ENCODE data around the gene C2orf92. TPM values are rescaled to one million over a fixed set of nuclear protein-coding genes. Genes with fewer than 3 reads are reported as not detected.
A peak's percentile ranks its signal among the peaks of the same experiment; 100 is the strongest.

Gene C2orf92
- total RNA-seq, 1 donor from 2014 or later = 11.5 TPM

DNA sequence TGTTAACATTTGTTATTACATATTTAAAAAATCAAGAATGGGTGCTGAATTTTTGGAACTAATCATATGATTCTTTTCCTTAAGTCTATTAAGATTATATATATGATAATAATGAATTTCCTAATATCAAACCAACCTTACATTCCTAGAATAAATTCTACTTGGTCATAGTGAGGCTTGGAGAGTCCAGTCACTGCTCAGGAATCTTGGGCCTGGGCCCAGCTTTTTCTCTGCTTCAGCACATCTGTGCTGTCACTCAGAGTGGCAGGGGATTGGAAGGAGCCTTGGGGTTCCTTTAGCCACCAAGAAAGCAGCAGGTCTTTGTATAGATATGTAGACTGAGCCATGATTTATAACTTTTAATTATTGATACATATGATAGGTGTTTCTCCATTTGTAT is 24.0 kb downstream of the C2orf92 start:
- H3K4me3 Mint-ChIP-seq = no peak overlapping the region
- H3K4me1 Mint-ChIP-seq (ENCODE audit: unreplicated experiment) = peaks cover 5% of the 10 kb centered on the region
- DNase-seq (ENCODE audit: extremely low spot score, unreplicated experiment) = no peak
- no peaks in the 10 kb centered on the region for H3K36me3 Mint-ChIP-seq
- H3K27ac Mint-ChIP-seq = no peak overlapping the region
- TF ChIP-seq, protein P1, sequence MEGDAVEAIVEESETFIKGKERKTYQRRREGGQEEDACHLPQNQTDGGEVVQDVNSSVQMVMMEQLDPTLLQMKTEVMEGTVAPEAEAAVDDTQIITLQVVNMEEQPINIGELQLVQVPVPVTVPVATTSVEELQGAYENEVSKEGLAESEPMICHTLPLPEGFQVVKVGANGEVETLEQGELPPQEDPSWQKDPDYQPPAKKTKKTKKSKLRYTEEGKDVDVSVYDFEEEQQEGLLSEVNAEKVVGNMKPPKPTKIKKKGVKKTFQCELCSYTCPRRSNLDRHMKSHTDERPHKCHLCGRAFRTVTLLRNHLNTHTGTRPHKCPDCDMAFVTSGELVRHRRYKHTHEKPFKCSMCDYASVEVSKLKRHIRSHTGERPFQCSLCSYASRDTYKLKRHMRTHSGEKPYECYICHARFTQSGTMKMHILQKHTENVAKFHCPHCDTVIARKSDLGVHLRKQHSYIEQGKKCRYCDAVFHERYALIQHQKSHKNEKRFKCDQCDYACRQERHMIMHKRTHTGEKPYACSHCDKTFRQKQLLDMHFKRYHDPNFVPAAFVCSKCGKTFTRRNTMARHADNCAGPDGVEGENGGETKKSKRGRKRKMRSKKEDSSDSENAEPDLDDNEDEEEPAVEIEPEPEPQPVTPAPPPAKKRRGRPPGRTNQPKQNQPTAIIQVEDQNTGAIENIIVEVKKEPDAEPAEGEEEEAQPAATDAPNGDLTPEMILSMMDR (conservative IDR thresholded peaks at IDR 0.05) = no peak
- no peaks in the 10 kb centered on the region for H3K27me3 Mint-ChIP-seq
- H3K9me3 Mint-ChIP-seq = no peaks in the 10 kb centered on the region

- H3K27ac Mint-ChIP-seq = no peak overlapping the region
- no peak for DNase-seq (ENCODE audit: extremely low spot score, unreplicated experiment)
- no peaks in the 10 kb centered on the region for H3K9me3 Mint-ChIP-seq
- no peaks in the 10 kb centered on the region for H3K27me3 Mint-ChIP-seq
- H3K36me3 Mint-ChIP-seq = no peaks in the 10 kb centered on the region
- peaks cover 15% of the 10 kb centered on the region for H3K4me1 Mint-ChIP-seq (ENCODE audit: unreplicated experiment)
- TF ChIP-seq, protein P1 (conservative IDR thresholded peaks at IDR 0.05) = no peak
- no peak overlapping the region for H3K4me3 Mint-ChIP-seq
Measured at GRCh38 chr2:97695744-97696143, 26.2 kb downstream of the C2orf92 start.

DNA sequence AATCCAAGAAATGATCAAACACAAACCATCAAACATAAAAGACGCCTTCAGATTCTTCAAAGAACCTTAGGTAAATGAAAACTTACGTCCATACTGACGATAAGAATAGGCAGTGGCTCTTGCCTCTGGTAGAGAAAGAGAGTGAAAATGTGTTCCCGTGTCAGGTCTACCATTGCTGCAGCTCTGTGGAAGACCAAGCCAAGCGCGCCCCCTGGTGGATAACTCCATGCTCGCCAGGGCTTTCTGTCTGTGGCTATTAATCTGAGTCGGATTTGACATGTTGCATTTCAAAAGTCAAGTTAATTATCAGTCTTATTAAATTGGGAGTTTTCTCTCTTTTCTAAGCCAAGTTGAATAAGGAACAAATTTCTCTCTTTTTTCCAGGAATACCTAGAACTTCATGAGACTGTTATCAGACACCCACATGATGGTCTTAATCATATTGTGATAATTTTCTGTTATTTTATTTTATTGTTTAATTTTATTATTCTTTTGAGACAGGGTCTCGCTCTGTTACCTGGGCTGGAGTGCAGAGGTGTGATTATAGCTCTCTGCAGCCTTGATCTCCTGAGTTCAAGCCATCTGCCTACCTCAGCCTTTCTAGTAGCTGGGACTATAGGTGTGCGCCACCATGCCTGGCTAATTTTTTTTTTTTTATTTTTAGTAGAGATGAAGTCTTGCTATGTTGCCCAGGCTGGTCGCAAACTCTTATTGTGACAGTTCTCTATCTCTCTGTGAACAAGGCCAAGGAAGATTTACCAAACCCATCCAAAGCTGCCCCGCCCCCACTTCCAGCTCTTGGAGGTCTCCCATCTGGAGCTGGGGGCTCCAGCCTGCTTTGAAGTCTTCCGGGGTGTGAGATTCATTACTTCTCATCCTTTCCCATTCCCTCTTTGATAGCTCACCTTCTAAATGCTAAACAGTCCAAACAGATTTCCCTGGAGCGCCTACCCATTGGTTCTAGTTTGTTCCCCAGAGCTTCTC is 28.0 kb downstream of the C2orf92 start:
- DNase-seq (ENCODE audit: extremely low spot score, unreplicated experiment) = peak; percentile 87
- Mint-ChIP-seq H3K4me1 (ENCODE audit: unreplicated experiment) (peaks cover 18% of the 10 kb centered on the region), H3K4me3 (peak overlapping the region; percentile 49), H3K27ac (peak overlapping the region; percentile 77), H3K36me3 (no peaks in the 10 kb centered on the region), H3K27me3 (no peaks in the 10 kb centered on the region), H3K9me3 (no peaks in the 10 kb centered on the region)
- TF ChIP-seq, protein P1 (conservative IDR thresholded peaks at IDR 0.05) = peak; percentile 99

DNA sequence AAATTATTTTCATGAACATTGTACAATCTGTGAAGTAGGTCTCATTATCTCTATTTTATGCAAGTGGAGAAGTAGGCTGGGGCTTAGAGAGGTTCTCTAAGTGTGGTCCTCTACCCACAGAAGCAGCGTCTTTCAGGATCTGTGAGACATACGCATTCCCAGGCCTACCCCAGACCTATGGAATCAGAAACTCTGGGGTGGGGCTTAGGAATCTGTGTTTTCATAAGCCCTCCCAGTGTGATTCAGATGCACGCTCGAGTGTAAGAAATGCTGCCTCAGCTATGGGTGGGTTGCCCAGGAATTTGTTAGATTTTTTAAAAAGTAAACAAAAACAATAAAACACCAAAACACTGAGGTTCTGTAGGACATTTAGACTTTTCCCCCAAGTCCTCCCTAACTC is 29.0 kb downstream of the C2orf92 start:
- H3K4me1 Mint-ChIP-seq (ENCODE audit: unreplicated experiment) = peaks cover 24% of the 10 kb centered on the region
- no peak overlapping the region for H3K4me3 Mint-ChIP-seq
- no peak for DNase-seq (ENCODE audit: extremely low spot score, unreplicated experiment)
- H3K27me3 Mint-ChIP-seq = no peaks in the 10 kb centered on the region
- no peaks in the 10 kb centered on the region for H3K36me3 Mint-ChIP-seq
- TF ChIP-seq, protein P1 (conservative IDR thresholded peaks at IDR 0.05) = no peak
- H3K27ac Mint-ChIP-seq = no peak overlapping the region
- H3K9me3 Mint-ChIP-seq = no peaks in the 10 kb centered on the region

- Mint-ChIP-seq H3K27ac (peak overlapping the region; percentile 63), H3K27me3 (no peaks in the 10 kb centered on the region), H3K9me3 (no peaks in the 10 kb centered on the region)
Measured at GRCh38 chr2:97699765-97700444, 30.4 kb downstream of the C2orf92 start.

More at GRCh38 chr2:97699765-97700444, 30.4 kb downstream of the C2orf92 start:
- H3K36me3 Mint-ChIP-seq = no peaks in the 10 kb centered on the region
- H3K4me3 Mint-ChIP-seq = no peak overlapping the region
- peaks cover 24% of the 10 kb centered on the region for H3K4me1 Mint-ChIP-seq (ENCODE audit: unreplicated experiment)
- DNase-seq (ENCODE audit: extremely low spot score, unreplicated experiment) = peak; percentile 72
- TF ChIP-seq, protein P1 (conservative IDR thresholded peaks at IDR 0.05) = peak; percentile 81
